Osteocyte (in vitro differentiated cells): Measurements from ENCODE around the gene MAP7. TPM values are rescaled to one million over a fixed set of nuclear protein-coding genes. Genes with fewer than 3 reads are reported as not detected.
"Not testable (repeated sequence)": the region's sequence is repeated elsewhere in the genome, so short reads cannot be mapped to it uniquely, and the experiment has no call there.

Source experiments
- DNase-seq: peaks from one replicate; pipeline ENCODE4 v3.0.0; 2021; ENCODE audit warnings: mixed read lengths; ENCODE audit not compliant: unreplicated experiment; ENCODE audit errors: extremely low spot score
- H3K27ac Mint-ChIP-seq: one replicate; pipeline ENCODE4 v1.8.0; 2021; ENCODE audit warnings: mild to moderate bottlenecking, mixed read lengths; ENCODE audit not compliant: unreplicated experiment
- H3K27me3 Mint-ChIP-seq: one replicate; pipeline ENCODE4 v1.8.0; 2021; ENCODE audit warnings: mixed read lengths; ENCODE audit not compliant: unreplicated experiment
- H3K36me3 Mint-ChIP-seq: one replicate; pipeline ENCODE4 v1.8.0; 2021; ENCODE audit warnings: mixed read lengths; ENCODE audit not compliant: unreplicated experiment
- H3K4me1 Mint-ChIP-seq: one replicate; pipeline ENCODE4 v1.8.0; 2021; ENCODE audit warnings: mixed read lengths; ENCODE audit not compliant: unreplicated experiment
- H3K4me3 Mint-ChIP-seq: one replicate; pipeline ENCODE4 v1.8.0; 2021; ENCODE audit warnings: mild to moderate bottlenecking, moderate library complexity, mixed read lengths; ENCODE audit not compliant: unreplicated experiment
- H3K9me3 Mint-ChIP-seq: one replicate; pipeline ENCODE4 v1.8.0; 2021; ENCODE audit warnings: mixed read lengths; ENCODE audit not compliant: unreplicated experiment
- CTCF ChIP-seq: fragments of 200-600 bp; sonication (generic); IDR thresholded peaks from 2 replicates; pipeline ENCODE4 v1.5.0; 2021; ENCODE audit warnings: antibody characterized with exemption, mild to moderate bottlenecking, moderate library complexity
- total RNA-seq: library from RNA; stranded (reverse); gene quantifications from 2 replicates; pipeline ENCODE4 v1.2.1, GENCODE V29; 2021

MAP7 gene
- total RNA-seq, 1 donor from 2014 or later, result 0.38 TPM

- H3K4me1 Mint-ChIP-seq, result no peaks in the 10 kb centered on the region
These were observed 153.3 kb downstream of the MAP7 start for GRCh38 chr6:136396908-136397307.

GRCh38 chr6:136390959-136391358 is 159.3 kb downstream of the MAP7 start:
- not testable (repeated sequence) for H3K27me3 Mint-ChIP-seq, H3K27ac Mint-ChIP-seq, H3K4me1 Mint-ChIP-seq, H3K36me3 Mint-ChIP-seq, H3K4me3 Mint-ChIP-seq, H3K9me3 Mint-ChIP-seq, DNase-seq

More at GRCh38 chr6:136396908-136397307, 153.3 kb downstream of the MAP7 start:
- DNase-seq, result no peak
- no peak overlapping the region for H3K4me3 Mint-ChIP-seq
- no peak for TF ChIP-seq CTCF
- H3K9me3 Mint-ChIP-seq, result no peaks in the 10 kb centered on the region
- H3K36me3 Mint-ChIP-seq, result no peaks in the 10 kb centered on the region
- peaks cover 10% of the 10 kb centered on the region for H3K27me3 Mint-ChIP-seq
- no peak overlapping the region for H3K27ac Mint-ChIP-seq

GRCh38 chr6:136387316-136387715 is 162.9 kb downstream of the MAP7 start:
- no peaks in the 10 kb centered on the region for H3K9me3 Mint-ChIP-seq
- TF ChIP-seq CTCF, result no peak
- no peak overlapping the region for H3K27ac Mint-ChIP-seq

GRCh38 chr6:136383268-136383937 is 166.8 kb downstream of the MAP7 start:
- no peaks in the 10 kb centered on the region for H3K4me1 Mint-ChIP-seq
- H3K9me3 Mint-ChIP-seq, result no peaks in the 10 kb centered on the region
- no peaks in the 10 kb centered on the region for H3K36me3 Mint-ChIP-seq
- H3K27ac Mint-ChIP-seq, result no peak overlapping the region
- no peak overlapping the region for H3K4me3 Mint-ChIP-seq
- DNase-seq, result no peak
- H3K27me3 Mint-ChIP-seq, result peaks cover 35% of the 10 kb centered on the region
- TF ChIP-seq CTCF, result no peak

More at GRCh38 chr6:136387316-136387715, 162.9 kb downstream of the MAP7 start:
- Mint-ChIP-seq H3K4me3 (no peak overlapping the region), H3K27me3 (peaks cover 23% of the 10 kb centered on the region), H3K4me1 (no peaks in the 10 kb centered on the region), H3K36me3 (no peaks in the 10 kb centered on the region)
- no peak for DNase-seq

GRCh38 chr6:136382676-136383252 is 167.5 kb downstream of the MAP7 start:
- Mint-ChIP-seq H3K27ac (no peak overlapping the region), H3K9me3 (no peaks in the 10 kb centered on the region)
- TF ChIP-seq CTCF, result no peak

More at GRCh38 chr6:136382676-136383252, 167.5 kb downstream of the MAP7 start:
- peaks cover 35% of the 10 kb centered on the region for H3K27me3 Mint-ChIP-seq
- DNase-seq, result no peak
- H3K4me1 Mint-ChIP-seq, result no peaks in the 10 kb centered on the region
- H3K4me3 Mint-ChIP-seq, result no peak overlapping the region
- H3K36me3 Mint-ChIP-seq, result no peaks in the 10 kb centered on the region
